HG02763 (cell line): Measurements from ENCODE around the gene FGR.
"Not testable (repeated sequence)": the region's sequence is repeated elsewhere in the genome, so short reads cannot be mapped to it uniquely, and the experiment has no call there.

Experiments
- ATAC-seq: cut with Tn5 transposase; IDR thresholded peaks from one replicate; pipeline ENCODE4 v1.9.1; 2021; ENCODE audit warnings: mild to moderate bottlenecking, moderate library complexity; ENCODE audit not compliant: unreplicated experiment

The FGR gene

GRCh38 chr1:27638047-27638734 is 3.2 kb upstream of the FGR start:
- no peak for ATAC-seq

DNA sequence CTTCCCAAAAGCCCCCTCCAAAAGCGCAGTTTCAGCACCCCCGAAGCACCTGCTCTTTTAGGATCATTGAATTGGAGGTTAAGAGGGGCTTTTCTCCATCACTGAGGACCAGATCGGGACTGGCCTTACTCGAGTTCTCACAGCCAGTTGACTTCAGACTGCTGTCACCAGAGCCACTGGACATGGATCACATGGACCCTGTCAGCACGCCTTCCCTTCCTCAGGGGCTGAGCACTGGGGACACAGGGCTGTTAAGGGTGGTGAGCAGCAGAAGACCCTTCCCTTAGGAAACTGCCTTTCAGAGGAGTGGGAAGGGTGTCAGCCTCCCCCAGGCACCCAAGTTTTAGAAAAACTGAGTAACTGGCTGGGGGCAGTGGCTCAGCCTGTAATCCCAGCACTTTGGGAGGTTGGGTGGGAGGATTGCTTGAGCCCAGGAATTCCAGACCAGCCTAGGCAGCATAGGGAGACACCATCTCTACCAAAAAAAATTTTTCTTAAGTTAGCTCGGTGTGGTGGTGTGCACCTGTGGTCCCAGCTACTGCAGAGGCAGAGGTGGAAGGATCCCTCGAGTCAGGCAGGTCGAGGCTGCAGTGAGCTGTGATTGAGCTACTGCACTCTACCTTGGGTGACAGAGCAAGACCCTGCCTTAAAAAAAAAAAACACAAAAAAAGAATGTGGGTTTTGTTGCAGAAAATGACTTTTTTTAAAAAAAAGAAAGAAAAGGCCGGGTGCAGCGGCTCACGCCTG is 584 bp upstream of the FGR start:
- no peak for ATAC-seq

GRCh38 chr1:27634177-27634984 is 604 bp downstream of the FGR start:
- ATAC-seq: no peak

GRCh38 chr1:27633640-27634176 is 1.3 kb downstream of the FGR start:
- no peak for ATAC-seq

DNA sequence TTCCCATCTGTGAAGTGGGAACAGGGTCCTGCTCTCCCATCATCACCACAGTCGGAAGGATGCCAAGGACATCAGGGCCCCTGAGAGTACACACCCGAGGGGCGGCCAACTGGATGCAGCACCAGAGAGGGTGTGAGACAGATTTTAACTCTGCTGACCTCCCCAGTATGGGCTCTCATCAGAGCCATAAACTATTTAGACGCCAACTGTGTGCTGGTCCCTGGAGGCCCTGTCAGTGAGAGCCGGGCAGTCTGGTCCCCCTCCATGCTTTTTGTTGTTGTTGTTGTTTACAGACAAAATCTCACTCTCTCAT is 1.7 kb downstream of the FGR start:
- ATAC-seq: no peak

DNA sequence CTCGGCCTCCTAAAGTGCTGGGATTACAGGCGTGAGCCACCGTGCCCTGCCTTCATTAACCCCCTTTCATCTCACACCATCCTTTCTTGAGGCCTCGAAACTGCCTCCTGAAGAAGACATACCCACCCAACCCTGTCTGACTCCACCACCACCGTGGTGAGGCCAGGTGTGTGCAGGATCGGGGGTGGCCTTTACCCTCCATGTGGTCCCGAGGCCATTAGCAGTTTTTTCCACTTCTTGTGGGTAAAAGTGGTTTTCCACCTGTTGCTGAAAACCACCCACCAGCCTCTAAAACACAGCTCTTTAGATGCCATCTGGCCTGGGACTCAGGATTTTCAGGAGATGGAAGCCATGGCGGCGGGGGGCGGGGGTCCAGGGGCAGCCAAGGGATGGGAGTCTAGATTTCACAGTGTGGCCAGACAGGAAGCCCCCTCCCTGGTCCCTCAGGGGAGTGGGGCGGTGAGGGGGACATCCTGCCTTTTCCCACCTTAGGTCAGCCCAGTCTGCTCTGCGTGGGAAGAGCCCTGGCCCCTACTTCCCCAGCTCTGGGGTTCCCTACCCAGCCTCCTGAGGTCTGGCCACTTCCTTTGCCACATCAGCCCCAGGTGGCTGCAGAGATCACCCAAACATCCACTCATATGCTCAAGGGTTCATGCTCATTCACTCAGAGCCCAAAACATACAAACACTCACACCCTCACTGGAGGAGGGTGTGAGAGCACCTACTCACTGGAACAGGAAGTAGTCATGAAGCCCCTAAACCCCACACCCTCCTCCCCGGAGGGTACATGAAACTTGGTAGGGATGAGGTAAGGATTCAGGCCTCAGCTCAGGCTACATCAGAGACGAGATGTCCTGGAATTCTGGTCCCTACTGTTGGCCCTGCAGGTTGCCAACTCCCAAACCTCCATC is 2.3 kb downstream of the FGR start:
- peak; percentile 31 for ATAC-seq

DNA sequence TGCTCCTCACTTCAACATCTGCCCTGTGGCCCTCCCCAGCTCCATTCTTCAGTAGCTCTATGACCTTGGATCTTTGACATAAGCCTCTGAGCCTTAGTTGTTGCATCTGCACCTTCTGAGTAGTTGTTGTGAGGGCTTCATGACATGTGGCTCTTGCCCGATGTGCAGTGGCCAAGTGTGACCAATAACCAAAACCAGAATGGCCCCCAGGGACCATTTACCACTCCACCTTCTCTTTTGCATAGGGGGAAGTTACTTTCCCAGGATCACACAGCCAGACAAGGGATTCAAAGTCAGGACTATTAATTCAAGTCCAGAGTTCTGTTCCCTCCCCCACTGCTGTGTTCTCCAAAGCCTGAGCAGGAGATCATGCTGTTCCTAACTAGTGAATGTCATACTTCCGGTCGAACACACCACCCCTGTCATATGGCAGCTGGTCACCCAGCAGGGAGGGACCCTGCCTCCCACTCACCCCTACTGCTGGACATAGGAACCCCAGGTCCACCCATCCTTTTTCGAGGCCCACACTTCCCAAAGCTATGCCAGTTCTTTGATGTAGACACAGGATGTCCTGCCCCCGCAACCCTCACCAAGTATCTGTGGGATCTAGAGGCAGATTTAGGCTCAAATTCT is 4.0 kb downstream of the FGR start:
- no peak for ATAC-seq

DNA sequence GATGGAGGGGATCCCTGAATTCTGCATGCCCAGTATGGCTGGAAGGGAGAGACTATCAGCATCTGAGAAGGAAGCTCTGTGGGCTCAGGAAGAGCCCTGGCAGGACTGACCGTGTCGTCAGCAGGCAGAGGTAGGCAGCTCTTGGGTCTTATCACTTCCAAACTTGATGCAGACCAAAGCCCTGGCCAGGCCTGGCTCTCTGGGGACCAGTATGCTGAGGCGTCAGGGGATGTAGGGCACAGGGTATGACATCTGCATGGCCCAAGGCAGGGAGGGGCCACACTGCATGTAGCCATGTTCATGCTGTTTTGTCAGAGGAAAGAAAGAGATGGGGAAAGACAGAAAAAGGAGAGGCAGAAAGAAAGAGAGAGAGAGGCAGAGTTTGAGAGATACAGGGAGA is 6.3 kb downstream of the FGR start:
- no peak for ATAC-seq

GRCh38 chr1:27627733-27628132 is 7.3 kb downstream of the FGR start:
- not testable (repeated sequence) for ATAC-seq

GRCh38 chr1:27627061-27627460 is 7.9 kb downstream of the FGR start:
- ATAC-seq: no peak

DNA sequence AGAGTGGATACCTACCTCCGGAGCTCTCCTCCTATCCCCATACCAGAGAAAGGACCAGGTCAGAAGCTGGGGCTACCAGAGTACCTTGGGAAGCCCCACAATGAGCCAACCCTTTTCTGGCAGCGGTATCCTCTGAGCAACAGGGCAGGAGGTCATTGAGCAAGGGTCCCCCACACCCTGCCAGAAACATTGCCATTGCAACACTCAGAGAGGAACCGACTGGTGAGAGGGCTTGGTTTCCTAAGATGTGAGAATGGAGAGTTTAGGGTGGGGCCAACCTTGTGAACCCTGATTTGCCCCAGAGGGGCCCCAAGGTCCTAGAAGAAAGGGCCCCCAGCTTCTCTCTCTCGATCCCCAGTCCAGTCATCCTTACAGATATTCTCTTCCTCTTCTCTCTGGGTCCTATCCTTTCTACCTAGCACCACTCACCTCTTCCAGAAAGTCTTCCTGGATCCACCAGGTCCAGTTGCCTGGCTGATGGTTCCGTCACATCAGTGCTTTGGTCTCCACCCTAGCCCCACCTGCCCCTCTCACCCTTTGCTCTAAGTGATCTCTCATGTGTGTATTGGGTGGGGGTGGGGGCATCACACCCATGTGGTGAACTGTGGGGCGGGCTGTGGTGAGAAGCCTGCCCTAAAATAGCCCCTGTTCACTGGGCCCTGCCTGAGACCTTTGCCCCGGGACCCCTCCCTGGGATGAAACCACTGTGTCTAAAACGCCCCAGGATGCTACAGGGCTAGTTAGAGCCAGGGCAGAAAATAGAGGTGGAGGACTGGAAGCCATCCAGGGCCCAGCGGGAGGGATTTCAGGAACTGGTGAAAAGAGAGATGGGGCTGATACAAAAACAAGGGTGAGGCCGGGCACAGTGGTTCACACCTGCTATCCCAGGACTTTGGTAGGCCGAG is 8.7 kb downstream of the FGR start:
- ATAC-seq: no peak

DNA sequence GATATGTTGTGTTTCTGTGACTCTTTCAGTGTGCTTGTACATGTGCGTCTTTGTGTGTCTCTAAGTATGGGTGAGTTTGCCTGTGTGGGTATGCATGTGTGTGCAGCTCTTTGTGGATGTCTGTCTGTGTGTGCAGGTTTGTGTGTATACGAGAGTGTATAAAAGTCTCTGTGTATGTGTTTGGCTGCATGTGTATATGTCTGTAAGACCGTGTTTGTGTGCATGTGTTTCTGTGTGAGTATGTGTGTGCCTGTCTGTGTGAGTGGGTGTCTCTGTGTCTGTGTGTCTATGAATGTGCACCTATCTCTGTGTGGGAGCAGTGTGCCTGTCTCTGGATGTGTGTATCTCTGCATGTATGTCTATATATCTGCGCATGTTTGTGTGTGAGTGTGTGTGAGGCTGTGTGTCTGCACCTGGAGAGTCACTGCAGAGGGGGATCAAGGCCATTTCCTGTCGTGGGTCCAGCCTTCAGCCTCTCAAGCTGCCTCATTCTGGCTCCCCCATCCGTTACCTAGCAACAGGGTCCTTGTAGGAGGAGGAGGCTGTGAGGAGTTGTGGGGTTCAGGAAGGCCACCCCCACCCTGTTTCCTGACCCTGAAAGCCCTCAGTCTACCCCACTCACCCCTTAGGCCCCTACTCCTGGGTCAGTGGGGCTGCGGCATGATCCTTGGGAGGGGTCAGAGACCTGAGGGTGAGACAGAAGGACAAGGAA is 10.4 kb downstream of the FGR start:
- no peak for ATAC-seq

DNA sequence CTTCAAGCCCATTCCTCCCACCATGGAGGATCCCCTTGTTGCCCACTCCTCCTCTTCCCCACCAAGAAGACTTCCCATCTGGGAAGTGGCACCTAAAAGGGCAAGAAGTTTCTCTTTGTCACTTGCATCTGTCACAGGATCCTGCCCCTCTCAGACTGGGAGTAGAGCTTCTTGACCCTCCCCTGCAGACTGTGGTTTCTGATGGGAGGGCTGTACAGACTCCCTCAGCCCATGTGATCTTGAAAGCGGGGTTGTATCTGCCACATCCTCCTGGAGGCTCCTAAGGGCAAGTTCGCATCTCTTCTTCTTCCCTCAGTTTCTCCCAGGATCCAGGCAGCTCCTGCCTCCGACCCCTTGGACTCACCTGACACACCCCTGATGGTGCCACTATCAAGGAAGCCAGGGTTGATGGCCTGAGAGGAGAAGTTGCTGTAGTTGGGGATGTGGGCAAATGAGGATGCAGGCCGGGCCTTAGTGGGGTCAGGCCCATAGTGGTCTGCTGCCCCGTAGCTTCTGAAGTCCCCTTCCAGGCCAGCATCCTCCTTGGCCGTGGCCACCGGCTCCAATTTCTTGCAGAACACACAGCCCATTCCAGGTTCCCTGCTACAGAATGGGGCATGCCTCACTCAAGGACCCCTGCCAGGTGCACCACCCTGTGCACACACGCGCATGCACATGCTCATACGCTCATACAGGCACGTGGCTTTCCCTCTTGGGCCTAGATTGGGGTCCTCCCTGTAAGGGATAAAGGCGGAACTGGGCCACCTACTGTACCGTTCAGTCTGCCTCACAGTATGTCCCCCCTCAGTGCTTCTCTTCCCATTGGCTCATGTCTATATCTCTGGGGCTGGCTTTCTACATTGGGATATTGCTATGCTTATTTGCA is 11.4 kb downstream of the FGR start:
- no peak for ATAC-seq

DNA sequence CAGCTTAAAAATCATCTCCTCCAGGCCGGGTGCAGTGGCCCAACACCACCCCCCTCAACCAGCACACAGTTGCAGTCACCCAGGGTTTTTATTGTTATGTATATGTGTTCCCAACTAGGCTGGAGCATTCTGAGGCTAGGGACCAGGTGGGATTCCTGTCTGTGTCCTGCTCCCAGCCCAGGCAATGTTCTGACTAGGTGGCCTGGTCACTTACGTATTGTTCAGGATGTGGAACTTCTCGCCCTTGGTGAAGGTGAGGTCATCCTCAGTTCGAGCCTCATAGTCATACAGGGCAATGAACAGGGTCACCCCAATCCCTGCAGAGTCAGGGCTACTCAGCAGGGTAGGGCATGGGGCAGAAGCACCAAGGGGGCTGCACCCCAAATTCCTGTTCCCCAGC is 12.2 kb downstream of the FGR start:
- ATAC-seq: no peak

DNA sequence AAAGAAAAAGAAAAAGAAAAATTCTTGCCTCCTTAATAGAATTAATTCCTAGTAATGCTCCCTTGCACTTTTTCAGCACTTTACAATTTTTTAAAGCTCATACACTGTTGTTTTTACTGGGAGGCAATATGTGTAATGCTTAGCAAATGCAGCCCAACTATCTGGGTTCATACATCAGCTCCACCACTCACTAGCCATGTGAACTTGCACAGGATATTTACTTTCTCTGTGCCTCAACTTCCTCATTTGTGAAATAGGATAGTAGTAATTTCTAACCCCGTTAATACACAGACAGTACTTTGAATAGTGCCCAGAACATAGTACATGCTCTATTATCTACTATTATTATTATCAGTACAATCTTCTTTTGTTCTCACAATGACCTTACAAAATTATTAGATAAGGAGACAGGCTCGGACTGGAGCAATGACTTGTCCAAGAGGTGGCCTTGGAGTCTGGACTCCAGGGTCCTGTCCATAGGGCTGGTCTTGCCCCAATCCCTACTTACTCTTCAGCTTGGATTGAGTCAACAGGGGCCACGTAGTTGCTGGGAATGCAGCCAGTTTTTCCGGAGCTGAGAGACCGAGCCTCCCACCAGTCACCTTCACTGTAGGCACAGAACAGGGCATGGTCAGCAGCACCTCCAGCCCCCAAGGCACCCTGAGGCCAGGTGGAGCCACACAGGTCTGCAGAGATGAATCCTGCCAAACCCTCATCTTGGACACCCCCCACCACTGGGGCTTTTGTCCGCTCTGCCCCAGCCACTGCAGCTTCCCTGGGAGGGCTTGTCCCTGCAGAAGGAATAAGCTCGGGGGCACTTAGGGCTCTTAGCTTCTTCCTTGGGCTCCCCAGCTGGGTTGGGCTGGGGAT is 13.7 kb downstream of the FGR start:
- no peak for ATAC-seq

- not testable (repeated sequence) for ATAC-seq
Observed at GRCh38 chr1:27619782-27620438, 15.1 kb downstream of the FGR start.
